ENCODE measurements around the gene BCL11A. TPM values are rescaled to one million over a fixed set of nuclear protein-coding genes. Genes with fewer than 3 reads are reported as not detected.

The BCL11A gene
- total RNA-seq, 4 donors from 2014 or later: 0.16 to 2.0 (median 0.41) TPM

GRCh38 chr2:60446413-60447267, 106.8 kb downstream of the BCL11A start:
- TF ChIP-seq CTCF (IDR thresholded peaks at IDR 0.05; ENCODE audit: low read depth): no peak

GRCh38 chr2:60445684-60446179, 107.7 kb downstream of the BCL11A start:
- TF ChIP-seq CTCF (IDR thresholded peaks at IDR 0.05; ENCODE audit: low read depth): no peak

DNA sequence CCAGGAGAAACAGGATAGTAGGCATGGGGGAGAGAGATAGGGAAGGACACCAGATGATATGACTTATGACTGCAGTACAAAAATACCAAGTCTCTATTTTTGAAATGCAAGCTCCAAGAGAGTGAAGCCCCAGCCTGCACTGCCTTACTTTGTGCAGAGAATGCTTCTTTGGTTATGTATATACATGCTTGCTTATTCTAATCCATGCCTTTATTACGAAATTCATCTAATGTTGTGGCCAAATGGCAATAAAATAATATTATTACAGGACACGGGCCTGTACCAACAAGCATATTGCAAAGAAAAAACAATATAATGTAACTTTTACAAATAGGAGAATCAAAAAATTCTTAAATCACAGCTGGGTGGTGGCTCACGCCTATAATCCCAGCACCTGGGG, 110.8 kb downstream of the BCL11A start:
- no peak for TF ChIP-seq CTCF (IDR thresholded peaks at IDR 0.05; ENCODE audit: low read depth)

GRCh38 chr2:60441800-60442199, 111.7 kb downstream of the BCL11A start:
- no peak for TF ChIP-seq CTCF (IDR thresholded peaks at IDR 0.05; ENCODE audit: low read depth)

DNA sequence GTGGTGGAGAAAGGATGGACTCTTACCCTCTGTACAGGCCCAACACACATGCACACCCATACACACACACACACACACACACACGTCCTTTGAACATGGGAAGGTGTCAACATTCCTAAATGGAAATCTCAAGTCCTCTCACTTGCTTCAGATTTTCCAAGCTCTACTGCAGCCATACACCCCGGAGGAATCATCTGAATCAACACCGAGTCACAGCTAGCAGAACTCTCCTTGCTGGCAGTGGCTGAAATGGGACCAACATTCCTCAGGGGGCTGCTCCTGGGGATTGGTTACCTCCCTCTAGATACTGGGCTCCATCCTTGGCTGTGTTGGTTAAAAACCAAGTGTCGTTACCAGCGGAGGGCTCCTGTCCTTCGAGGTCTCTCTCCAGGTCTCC, 112.7 kb downstream of the BCL11A start:
- TF ChIP-seq CTCF (IDR thresholded peaks at IDR 0.05; ENCODE audit: low read depth): no peak

- no peak for TF ChIP-seq CTCF (IDR thresholded peaks at IDR 0.05; ENCODE audit: low read depth)
Measured at GRCh38 chr2:60440079-60440766, 113.2 kb downstream of the BCL11A start.
